Measurements from ENCODE around the gene SLC22A4.

DNA sequence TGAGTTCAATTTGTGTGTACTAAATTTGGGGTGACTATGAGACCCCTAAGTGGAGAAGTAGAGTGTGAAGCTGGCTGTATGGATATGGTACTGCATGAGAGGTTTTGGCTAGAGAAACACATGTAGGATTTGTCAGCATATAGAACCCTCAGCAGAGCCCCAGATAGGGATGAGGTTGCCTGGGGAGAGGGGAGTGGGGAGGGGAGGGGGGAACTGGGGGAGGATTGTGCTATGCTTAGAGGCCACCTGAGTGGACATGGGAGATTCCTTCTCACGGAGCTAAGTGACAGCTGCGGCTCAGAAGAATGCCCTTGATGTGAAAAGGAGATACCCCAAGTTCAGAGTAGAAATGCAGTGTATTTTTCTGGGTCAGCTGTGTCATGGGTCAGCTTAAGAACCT lies 86.5 kb downstream of the SLC22A4 start:
- TF ChIP-seq YY1 (IDR thresholded peaks at IDR 0.05) (no peak), RAD21 (IDR thresholded peaks at IDR 0.05) (no peak), FOXA1 (IDR thresholded peaks at IDR 0.05) (no peak), SP1 (IDR thresholded peaks at IDR 0.05) (no peak), TAF1 (conservative IDR thresholded peaks at IDR 0.05) (no peak), GABPA (IDR thresholded peaks at IDR 0.05 in 1 of 2, conservative IDR thresholded peaks at IDR 0.05 in 1 of 2) (no peak), RXRA (IDR thresholded peaks at IDR 0.05) (no peak), HNF4A (conservative IDR thresholded peaks at IDR 0.05) (no peak)
- TF ChIP-seq, protein P1, sequence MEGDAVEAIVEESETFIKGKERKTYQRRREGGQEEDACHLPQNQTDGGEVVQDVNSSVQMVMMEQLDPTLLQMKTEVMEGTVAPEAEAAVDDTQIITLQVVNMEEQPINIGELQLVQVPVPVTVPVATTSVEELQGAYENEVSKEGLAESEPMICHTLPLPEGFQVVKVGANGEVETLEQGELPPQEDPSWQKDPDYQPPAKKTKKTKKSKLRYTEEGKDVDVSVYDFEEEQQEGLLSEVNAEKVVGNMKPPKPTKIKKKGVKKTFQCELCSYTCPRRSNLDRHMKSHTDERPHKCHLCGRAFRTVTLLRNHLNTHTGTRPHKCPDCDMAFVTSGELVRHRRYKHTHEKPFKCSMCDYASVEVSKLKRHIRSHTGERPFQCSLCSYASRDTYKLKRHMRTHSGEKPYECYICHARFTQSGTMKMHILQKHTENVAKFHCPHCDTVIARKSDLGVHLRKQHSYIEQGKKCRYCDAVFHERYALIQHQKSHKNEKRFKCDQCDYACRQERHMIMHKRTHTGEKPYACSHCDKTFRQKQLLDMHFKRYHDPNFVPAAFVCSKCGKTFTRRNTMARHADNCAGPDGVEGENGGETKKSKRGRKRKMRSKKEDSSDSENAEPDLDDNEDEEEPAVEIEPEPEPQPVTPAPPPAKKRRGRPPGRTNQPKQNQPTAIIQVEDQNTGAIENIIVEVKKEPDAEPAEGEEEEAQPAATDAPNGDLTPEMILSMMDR (IDR thresholded peaks at IDR 0.05; ENCODE audit: low read depth, low read length, missing input control): no peak
- TF ChIP-seq, protein P2, sequence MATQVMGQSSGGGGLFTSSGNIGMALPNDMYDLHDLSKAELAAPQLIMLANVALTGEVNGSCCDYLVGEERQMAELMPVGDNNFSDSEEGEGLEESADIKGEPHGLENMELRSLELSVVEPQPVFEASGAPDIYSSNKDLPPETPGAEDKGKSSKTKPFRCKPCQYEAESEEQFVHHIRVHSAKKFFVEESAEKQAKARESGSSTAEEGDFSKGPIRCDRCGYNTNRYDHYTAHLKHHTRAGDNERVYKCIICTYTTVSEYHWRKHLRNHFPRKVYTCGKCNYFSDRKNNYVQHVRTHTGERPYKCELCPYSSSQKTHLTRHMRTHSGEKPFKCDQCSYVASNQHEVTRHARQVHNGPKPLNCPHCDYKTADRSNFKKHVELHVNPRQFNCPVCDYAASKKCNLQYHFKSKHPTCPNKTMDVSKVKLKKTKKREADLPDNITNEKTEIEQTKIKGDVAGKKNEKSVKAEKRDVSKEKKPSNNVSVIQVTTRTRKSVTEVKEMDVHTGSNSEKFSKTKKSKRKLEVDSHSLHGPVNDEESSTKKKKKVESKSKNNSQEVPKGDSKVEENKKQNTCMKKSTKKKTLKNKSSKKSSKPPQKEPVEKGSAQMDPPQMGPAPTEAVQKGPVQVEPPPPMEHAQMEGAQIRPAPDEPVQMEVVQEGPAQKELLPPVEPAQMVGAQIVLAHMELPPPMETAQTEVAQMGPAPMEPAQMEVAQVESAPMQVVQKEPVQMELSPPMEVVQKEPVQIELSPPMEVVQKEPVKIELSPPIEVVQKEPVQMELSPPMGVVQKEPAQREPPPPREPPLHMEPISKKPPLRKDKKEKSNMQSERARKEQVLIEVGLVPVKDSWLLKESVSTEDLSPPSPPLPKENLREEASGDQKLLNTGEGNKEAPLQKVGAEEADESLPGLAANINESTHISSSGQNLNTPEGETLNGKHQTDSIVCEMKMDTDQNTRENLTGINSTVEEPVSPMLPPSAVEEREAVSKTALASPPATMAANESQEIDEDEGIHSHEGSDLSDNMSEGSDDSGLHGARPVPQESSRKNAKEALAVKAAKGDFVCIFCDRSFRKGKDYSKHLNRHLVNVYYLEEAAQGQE (IDR thresholded peaks at IDR 0.05): no peak
- TF ChIP-seq, protein P3, sequence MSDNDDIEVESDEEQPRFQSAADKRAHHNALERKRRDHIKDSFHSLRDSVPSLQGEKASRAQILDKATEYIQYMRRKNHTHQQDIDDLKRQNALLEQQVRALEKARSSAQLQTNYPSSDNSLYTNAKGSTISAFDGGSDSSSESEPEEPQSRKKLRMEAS (IDR thresholded peaks at IDR 0.05): no peak
- TF ChIP-seq, protein P4, sequence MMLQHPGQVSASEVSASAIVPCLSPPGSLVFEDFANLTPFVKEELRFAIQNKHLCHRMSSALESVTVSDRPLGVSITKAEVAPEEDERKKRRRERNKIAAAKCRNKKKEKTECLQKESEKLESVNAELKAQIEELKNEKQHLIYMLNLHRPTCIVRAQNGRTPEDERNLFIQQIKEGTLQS (IDR thresholded peaks at IDR 0.05): no peak
